Neural crest cell (in vitro differentiated cells): Measurements from ENCODE around the gene MYO15A. TPM values are rescaled to one million over a fixed set of nuclear protein-coding genes. Genes with fewer than 3 reads are reported as not detected.

ENCODE experiments used
- DNase-seq: peaks from one replicate; pipeline ENCODE4 v3.0.0; 2021; ENCODE audit warnings: low read depth, mixed read lengths, low spot score
- H3K27ac Mint-ChIP-seq: one replicate; pipeline ENCODE4 v1.8.0; 2021; ENCODE audit warnings: mild to moderate bottlenecking, mixed read lengths; ENCODE audit not compliant: unreplicated experiment
- H3K27me3 Mint-ChIP-seq: 2 replicates; pipeline ENCODE4 v1.8.0; 2021; ENCODE audit warnings: low read depth, mild to moderate bottlenecking, mixed read lengths
- H3K36me3 Mint-ChIP-seq: 2 replicates; pipeline ENCODE4 v1.8.0; 2021; ENCODE audit warnings: low read depth, mild to moderate bottlenecking, mixed read lengths
- H3K4me1 Mint-ChIP-seq: 2 replicates; pipeline ENCODE4 v1.8.0; 2021; ENCODE audit warnings: mixed read lengths
- H3K4me3 Mint-ChIP-seq: one replicate; pipeline ENCODE4 v1.8.0; 2021; ENCODE audit warnings: mild to moderate bottlenecking, mixed read lengths
- H3K9me3 Mint-ChIP-seq: 2 replicates; pipeline ENCODE4 v1.8.0; 2021; ENCODE audit warnings: mixed read lengths
- CTCF ChIP-seq: fragments of 200-600 bp; sonication (generic); conservative IDR thresholded peaks from 2 replicates; pipeline ENCODE4 v1.5.0; 2021; ENCODE audit warnings: antibody characterized with exemption, mild to moderate bottlenecking
- total RNA-seq: library from RNA; stranded (reverse); gene quantifications from 2 replicates; pipeline ENCODE4 v1.2.1, GENCODE V29; 2021

The MYO15A gene
- total RNA-seq, 1 donor from 2014 or later, result 1.6 TPM

- DNase-seq, result no peak
- TF ChIP-seq CTCF, result no peak
- H3K27ac Mint-ChIP-seq, result no peak overlapping the region
- H3K27me3 Mint-ChIP-seq, result no peaks in the 10 kb centered on the region
- no peaks in the 10 kb centered on the region for H3K9me3 Mint-ChIP-seq
- H3K36me3 Mint-ChIP-seq, result no peaks in the 10 kb centered on the region
- peaks cover 13% of the 10 kb centered on the region for H3K4me1 Mint-ChIP-seq
- H3K4me3 Mint-ChIP-seq, result no peak overlapping the region
These were observed 2.1 kb downstream of the MYO15A start for GRCh38 chr17:18110636-18111145.

- no peaks in the 10 kb centered on the region for H3K36me3 Mint-ChIP-seq
- H3K4me1 Mint-ChIP-seq, result peaks cover 16% of the 10 kb centered on the region
- H3K27ac Mint-ChIP-seq, result no peak overlapping the region
- H3K9me3 Mint-ChIP-seq, result no peaks in the 10 kb centered on the region
- H3K4me3 Mint-ChIP-seq, result no peak overlapping the region
- no peak for DNase-seq
- H3K27me3 Mint-ChIP-seq, result no peaks in the 10 kb centered on the region
- TF ChIP-seq CTCF, result no peak
These were observed 2.9 kb downstream of the MYO15A start for GRCh38 chr17:18111330-18111971.

- Mint-ChIP-seq H3K9me3 (no peaks in the 10 kb centered on the region), H3K4me3 (no peak overlapping the region), H3K4me1 (peaks cover 4% of the 10 kb centered on the region), H3K27me3 (no peaks in the 10 kb centered on the region), H3K27ac (no peak overlapping the region), H3K36me3 (peaks cover 2% of the 10 kb centered on the region)
- DNase-seq, result no peak
- no peak for TF ChIP-seq CTCF
These were observed 7.0 kb downstream of the MYO15A start for GRCh38 chr17:18115517-18115916.

- DNase-seq, result no peak
- no peak for TF ChIP-seq CTCF
- peaks cover 4% of the 10 kb centered on the region for H3K4me1 Mint-ChIP-seq
- no peak overlapping the region for H3K27ac Mint-ChIP-seq
- H3K9me3 Mint-ChIP-seq, result no peaks in the 10 kb centered on the region
- H3K4me3 Mint-ChIP-seq, result no peak overlapping the region
- H3K36me3 Mint-ChIP-seq, result peaks cover 2% of the 10 kb centered on the region
- no peaks in the 10 kb centered on the region for H3K27me3 Mint-ChIP-seq
These were observed 7.5 kb downstream of the MYO15A start for GRCh38 chr17:18116078-18116477.

GRCh38 chr17:18117533-18117932, 9.0 kb downstream of the MYO15A start:
- Mint-ChIP-seq H3K36me3 (peaks cover 2% of the 10 kb centered on the region), H3K27me3 (no peaks in the 10 kb centered on the region), H3K4me1 (peaks cover 4% of the 10 kb centered on the region), H3K9me3 (no peaks in the 10 kb centered on the region), H3K27ac (no peak overlapping the region), H3K4me3 (no peak overlapping the region)
- no peak for DNase-seq
- TF ChIP-seq CTCF, result no peak
